Motor neuron (in vitro differentiated cells): ENCODE data around the gene KLF1. TPM values are rescaled to one million over a fixed set of nuclear protein-coding genes. Genes with fewer than 3 reads are reported as not detected.

ENCODE experiments used
- ATAC-seq, 8 experiments: fragments of 200-7000 bp; cut with Tn5 transposase; replicated peaks in 6 of 8; 2 replicates each; pipeline ENCODE4 v1.8.0; 2021; ENCODE audit warnings: mild to moderate bottlenecking in 8 of 8, moderate library complexity in 8 of 8
- H3K27ac ChIP-seq, 2 donors: fragments of 250-450 bp; sonication (Bioruptor Pico); 2 replicates each; pipeline ENCODE4 v1.9.0; 2021; ENCODE audit warnings: antibody characterized with exemption in 2 of 2, mild to moderate bottlenecking in 2 of 2, moderate library complexity in 1 of 2
- H3K4me1 ChIP-seq, 2 donors: fragments of 250-450 bp; sonication (Bioruptor Pico); replicated peaks in 1 of 2; 2 replicates each; pipeline ENCODE4 v1.6.1; 2021; ENCODE audit warnings: antibody characterized with exemption in 2 of 2, mild to moderate bottlenecking in 2 of 2, moderate library complexity in 1 of 2
- H3K4me3 ChIP-seq, 5 donors: fragments of 250-450 bp; sonication (Bioruptor Pico); 2 replicates each; pipeline ENCODE4 v1.9.0; 2021; ENCODE audit warnings: antibody characterized with exemption in 5 of 5, mild to moderate bottlenecking in 5 of 5, moderate library complexity in 4 of 5
- WGBS, 10 experiments: fragments of 450-650 bp; shearing (Covaris generic); methylation state at CpG; one replicate each; pipeline ENCODE4 v1.0.0; 2022; 5-methylcytosine and 5-hydroxymethylcytosine counted together
- in situ Hi-C, 9 experiments: fragments of 400-800 bp; cut with MboI; loops; one replicate each; pipeline ENCODE4 v1.15.0; 2021; ENCODE audit warnings: low sequenced_read_pairs in 9 of 9, low pct_unique_long_range_greater_than_20kb in 2 of 9; ENCODE audit not compliant: unreplicated experiment in 9 of 9
- total RNA-seq, 8 experiments: library from RNA; unstranded; fragments of 300-600 nt; gene quantifications; 2 replicates each; pipeline versions ENCODE4 v1.2.3 to v1.2.4, GENCODE V29; 2022

KLF1 gene
- total RNA-seq, 8 experiments from 2014 or later: 0.11 to 0.33 (median 0.21) TPM; not detected in 4

- 10 to 100% (median 73%) methylated on average over 1 to 3 of the region's 3 CpGs; no CpG with 5 or more reads in 2 of the 10 experiments for WGBS, 10 experiments
- in situ Hi-C loops: no loop called here
- ATAC-seq: no peak
- H3K4me1 ChIP-seq: peaks cover 0 to 5% of the 10 kb centered on the region in 2 donors
- no peak overlapping the region for H3K4me3 ChIP-seq
- H3K27ac ChIP-seq: no peak overlapping the region
These were observed 15.3 kb downstream of the KLF1 start for GRCh38 chr19:12871681-12872080.

DNA sequence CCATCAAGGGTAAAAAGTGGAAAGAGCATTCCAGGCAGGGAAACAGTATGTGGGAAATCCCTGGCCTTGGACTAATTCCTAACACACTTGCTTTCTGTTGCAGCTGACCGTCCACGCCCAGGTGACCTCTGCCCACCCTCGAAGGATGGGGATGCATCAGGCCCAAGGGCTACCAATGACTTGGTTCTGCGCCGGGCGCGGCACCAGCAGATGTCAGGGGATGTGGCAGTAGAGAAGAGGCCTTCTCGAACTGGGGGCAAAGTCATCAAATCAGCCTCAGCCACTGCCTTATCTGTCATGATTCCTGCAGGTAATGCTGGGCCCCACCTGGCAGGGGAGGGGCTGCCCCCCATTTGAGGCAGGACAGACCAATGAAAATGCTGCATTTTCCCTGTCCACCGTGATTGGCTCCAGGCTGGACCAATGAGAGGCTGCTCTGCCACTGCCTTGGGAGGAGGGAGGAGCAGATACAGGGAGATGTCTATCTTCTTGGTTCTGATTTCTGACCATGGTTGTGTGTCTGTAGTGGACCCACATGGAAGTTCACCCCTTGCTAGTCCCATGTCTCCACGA, 18.4 kb downstream of the KLF1 start:
- in situ Hi-C loops: no loop called here
- H3K4me1 ChIP-seq: peaks cover 0 to 5% of the 10 kb centered on the region in 2 donors
- no peak overlapping the region for H3K4me3 ChIP-seq
- no peak overlapping the region for H3K27ac ChIP-seq
- 60 to 94% (median 93%) methylated on average over 2 to 5 of the region's 10 CpGs; no CpG with 5 or more reads in 5 of the 10 experiments for whole genome bisulfite sequencing, 10 experiments
- peak in 2 of 8 experiments; percentile 18 to 27 for ATAC-seq

- Histone ChIP-seq H3K4me1 (peaks cover 0 to 5% of the 10 kb centered on the region in 2 donors), H3K27ac (no peak overlapping the region), H3K4me3 (peak overlapping the region in 4 of 5 donors; percentile 24 to 36 (median 26))
- 8 to 50% (median 35%) methylated on average over 1 to 12 of the region's 51 CpGs; no CpG with 5 or more reads in 3 of the 10 experiments for WGBS, 10 experiments
- in situ Hi-C loops: no loop called here
- ATAC-seq: peak; percentile 50 to 87 (median 75)
These were observed 19.6 kb downstream of the KLF1 start for GRCh38 chr19:12867120-12868099.

GRCh38 chr19:12866416-12867119, 20.4 kb downstream of the KLF1 start:
- in situ Hi-C loops: no loop called here
- 56 to 92% (median 78%) methylated on average over 2 to 13 of the region's 29 CpGs; no CpG with 5 or more reads in 6 of the 10 experiments for WGBS, 10 experiments
- Histone ChIP-seq H3K4me1 (peaks cover 0 to 5% of the 10 kb centered on the region in 2 donors), H3K4me3 (no peak overlapping the region), H3K27ac (no peak overlapping the region)
- peak in 2 of 8 experiments; percentile 5 to 10 for ATAC-seq

- in situ Hi-C loops: no loop called here
- ATAC-seq: no peak
- no peak overlapping the region for H3K4me3 ChIP-seq
- H3K27ac ChIP-seq: no peak overlapping the region
- H3K4me1 ChIP-seq: peaks cover 0 to 5% of the 10 kb centered on the region in 2 donors
- 88% methylated on average over 1 of the region's 19 CpGs; no CpG with 5 or more reads in 9 of the 10 experiments for WGBS, 10 experiments
These were observed 21.1 kb downstream of the KLF1 start for GRCh38 chr19:12865746-12866415.

DNA sequence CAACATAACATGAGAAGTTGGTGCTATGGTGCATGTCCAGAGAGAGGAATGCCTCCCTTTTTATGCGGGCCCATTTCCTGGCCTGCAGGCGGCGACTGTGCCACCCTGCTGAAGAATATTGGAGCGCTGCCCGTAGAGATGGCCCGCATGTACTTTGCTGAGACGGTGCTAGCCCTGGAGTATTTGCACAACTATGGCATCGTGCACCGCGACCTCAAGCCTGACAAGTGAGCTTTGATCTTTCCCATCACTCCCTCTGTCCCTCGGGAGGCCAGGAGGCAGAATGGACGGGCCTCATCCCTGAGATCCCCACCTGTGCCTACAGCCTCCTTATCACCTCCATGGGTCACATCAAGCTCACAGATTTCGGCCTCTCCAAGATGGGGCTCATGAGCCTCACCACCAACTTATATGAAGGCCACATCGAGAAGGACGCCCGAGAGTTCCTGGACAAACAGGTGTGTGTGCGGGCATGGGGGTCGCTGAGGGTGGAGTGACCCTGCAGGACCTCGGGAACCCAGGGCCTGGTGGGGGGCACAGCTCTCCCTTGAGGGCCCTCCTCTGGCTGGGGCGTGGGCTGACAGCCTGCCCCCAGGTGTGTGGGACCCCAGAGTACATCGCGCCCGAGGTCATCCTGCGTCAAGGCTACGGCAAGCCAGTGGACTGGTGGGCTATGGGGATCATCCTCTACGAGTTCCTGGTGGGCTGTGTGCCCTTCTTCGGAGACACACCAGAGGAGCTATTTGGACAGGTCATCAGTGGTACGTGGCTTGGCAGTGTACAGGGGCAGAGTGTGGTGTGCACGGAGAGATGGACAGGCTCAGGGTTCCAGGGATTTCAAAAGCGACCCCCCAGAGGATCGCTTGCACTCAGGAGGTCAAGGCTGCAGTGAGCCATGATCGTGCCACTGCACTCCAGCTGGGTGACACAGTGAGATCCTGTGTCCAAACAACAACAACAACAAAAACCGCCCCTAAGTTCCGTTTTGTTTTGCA, 22.0 kb downstream of the KLF1 start:
- H3K4me1 ChIP-seq: peaks cover 0 to 5% of the 10 kb centered on the region in 2 donors
- in situ Hi-C loops: no loop called here
- no peak overlapping the region for H3K27ac ChIP-seq
- WGBS, 10 experiments: 89 to 95% (median 89%) methylated on average over 7 to 13 of the region's 34 CpGs; no CpG with 5 or more reads in 7 of the 10 experiments
- no peak for ATAC-seq
- H3K4me3 ChIP-seq: no peak overlapping the region

DNA sequence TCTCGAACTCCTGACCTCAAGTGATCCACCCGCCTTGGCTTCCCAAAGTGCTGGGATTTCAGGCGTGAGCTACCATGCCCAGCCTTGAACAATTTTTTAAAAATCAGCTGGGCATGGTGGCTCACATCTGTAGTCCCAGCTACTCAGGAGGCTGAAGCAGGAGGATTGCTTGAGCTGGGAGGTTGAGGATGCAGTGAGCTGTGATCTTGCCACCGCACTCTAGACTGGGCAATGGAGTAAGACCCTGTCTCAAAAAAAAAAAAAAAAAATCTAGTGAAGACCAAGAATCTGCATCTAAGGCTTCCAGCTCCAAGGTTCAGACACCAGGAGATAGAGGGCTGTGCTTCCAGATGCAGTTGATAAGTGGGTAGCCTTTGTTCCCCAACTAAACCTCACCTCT, 22.9 kb downstream of the KLF1 start:
- WGBS, 10 experiments: 60 to 100% (median 87%) methylated on average over 1 to 3 of the region's 4 CpGs; no CpG with 5 or more reads in 4 of the 10 experiments

GRCh38 chr19:12859546-12859945, 27.5 kb downstream of the KLF1 start:
- no peak for ATAC-seq
- in situ Hi-C loops: no loop called here
- H3K27ac ChIP-seq: no peak overlapping the region
- H3K4me1 ChIP-seq: no peaks in the 10 kb centered on the region
- WGBS, 10 experiments: 13 to 100% (median 81%) methylated on average over 1 to 5 of the region's 7 CpGs; no CpG with 5 or more reads in 1 of the 10 experiments
- H3K4me3 ChIP-seq: no peak overlapping the region

More for the DNA sequence above, 22.9 kb downstream of the KLF1 start:
- no peak overlapping the region for H3K27ac ChIP-seq
- ATAC-seq: no peak
- no peak overlapping the region for H3K4me3 ChIP-seq
- in situ Hi-C loops: no loop called here
- peaks cover 0 to 5% of the 10 kb centered on the region in 2 donors for H3K4me1 ChIP-seq

GRCh38 chr19:12858041-12858928, 28.7 kb downstream of the KLF1 start:
- 20 to 93% (median 86%) methylated on average over 1 to 13 of the region's 35 CpGs for WGBS, 10 experiments
- Histone ChIP-seq H3K4me1 (no peaks in the 10 kb centered on the region), H3K4me3 (no peak overlapping the region), H3K27ac (no peak overlapping the region)
- in situ Hi-C loops: no loop called here
- no peak for ATAC-seq

- Histone ChIP-seq H3K4me1 (no peaks in the 10 kb centered on the region), H3K4me3 (no peak overlapping the region), H3K27ac (no peak overlapping the region)
- in situ Hi-C loops: no loop called here
- 10 to 100% (median 85%) methylated on average over 1 of the region's 1 CpG; no CpG with 5 or more reads in 4 of the 10 experiments for WGBS, 10 experiments
- ATAC-seq: no peak
These were observed 30.3 kb downstream of the KLF1 start for GRCh38 chr19:12856653-12857052.
